Chondrocyte (in vitro differentiated cells): ENCODE data around the gene OLFML3. TPM values are rescaled to one million over a fixed set of nuclear protein-coding genes. Genes with fewer than 3 reads are reported as not detected.

Experiments
- DNase-seq: peaks from one replicate; pipeline ENCODE4 v3.0.0; 2021; ENCODE audit warnings: mixed read lengths, low spot score
- H3K27ac Mint-ChIP-seq: one replicate; pipeline ENCODE4 v1.8.0; 2021; ENCODE audit warnings: mild to moderate bottlenecking, moderate library complexity, mixed read lengths; ENCODE audit not compliant: unreplicated experiment
- H3K27me3 Mint-ChIP-seq: 2 replicates; pipeline ENCODE4 v1.8.0; 2021; ENCODE audit warnings: low read depth, mixed read lengths
- H3K36me3 Mint-ChIP-seq: 2 replicates; pipeline ENCODE4 v1.8.0; 2021; ENCODE audit warnings: low read depth, mixed read lengths
- H3K4me1 Mint-ChIP-seq: 2 replicates; pipeline ENCODE4 v1.8.0; 2021; ENCODE audit warnings: low read depth, mild to moderate bottlenecking, mixed read lengths
- H3K4me3 Mint-ChIP-seq: one replicate; pipeline ENCODE4 v1.8.0; 2021; ENCODE audit warnings: mild to moderate bottlenecking, moderate library complexity, mixed read lengths; ENCODE audit not compliant: unreplicated experiment
- H3K9me3 Mint-ChIP-seq: 2 replicates; pipeline ENCODE4 v1.8.0; 2021; ENCODE audit warnings: low read depth, mixed read lengths
- total RNA-seq: library from RNA; stranded (reverse); gene quantifications from 3 replicates; pipeline ENCODE4 v1.2.1, GENCODE V29; 2021
- TF ChIP-seq, protein P1 (sequence below): fragments of 200-600 bp; sonication (generic); IDR thresholded peaks from 2 replicates; pipeline ENCODE4 v1.5.0; 2021; ENCODE audit warnings: antibody characterized with exemption, mild to moderate bottlenecking, moderate library complexity

The OLFML3 gene
- total RNA-seq, 1 donor from 2014 or later, result 33.1 TPM

DNA sequence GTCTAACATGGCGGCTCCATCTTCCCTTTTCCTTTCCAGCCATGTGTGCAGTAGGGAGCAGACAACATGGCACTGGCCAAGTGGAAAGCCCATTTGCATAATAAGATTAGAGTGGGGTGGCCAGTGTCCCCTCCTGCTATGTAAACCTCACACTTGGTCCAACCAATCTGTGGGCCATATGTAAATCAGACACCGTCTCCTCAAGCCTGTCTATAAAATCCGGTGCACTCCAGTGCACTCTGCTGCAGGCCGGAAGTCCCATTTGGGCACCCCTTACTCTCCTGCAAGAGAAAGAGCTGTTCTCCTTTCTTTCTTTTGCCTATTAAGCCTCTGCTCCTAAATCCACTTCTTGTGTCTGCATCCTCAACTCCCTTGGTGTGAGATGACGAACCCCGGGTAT lies 44.1 kb downstream of the OLFML3 start:
- no peaks in the 10 kb centered on the region for H3K27me3 Mint-ChIP-seq
- no peak overlapping the region for H3K4me3 Mint-ChIP-seq
- peaks cover 40% of the 10 kb centered on the region for H3K4me1 Mint-ChIP-seq
- no peaks in the 10 kb centered on the region for H3K36me3 Mint-ChIP-seq
- no peak for DNase-seq
- peaks cover 8% of the 10 kb centered on the region for H3K9me3 Mint-ChIP-seq
- TF ChIP-seq, protein P1, sequence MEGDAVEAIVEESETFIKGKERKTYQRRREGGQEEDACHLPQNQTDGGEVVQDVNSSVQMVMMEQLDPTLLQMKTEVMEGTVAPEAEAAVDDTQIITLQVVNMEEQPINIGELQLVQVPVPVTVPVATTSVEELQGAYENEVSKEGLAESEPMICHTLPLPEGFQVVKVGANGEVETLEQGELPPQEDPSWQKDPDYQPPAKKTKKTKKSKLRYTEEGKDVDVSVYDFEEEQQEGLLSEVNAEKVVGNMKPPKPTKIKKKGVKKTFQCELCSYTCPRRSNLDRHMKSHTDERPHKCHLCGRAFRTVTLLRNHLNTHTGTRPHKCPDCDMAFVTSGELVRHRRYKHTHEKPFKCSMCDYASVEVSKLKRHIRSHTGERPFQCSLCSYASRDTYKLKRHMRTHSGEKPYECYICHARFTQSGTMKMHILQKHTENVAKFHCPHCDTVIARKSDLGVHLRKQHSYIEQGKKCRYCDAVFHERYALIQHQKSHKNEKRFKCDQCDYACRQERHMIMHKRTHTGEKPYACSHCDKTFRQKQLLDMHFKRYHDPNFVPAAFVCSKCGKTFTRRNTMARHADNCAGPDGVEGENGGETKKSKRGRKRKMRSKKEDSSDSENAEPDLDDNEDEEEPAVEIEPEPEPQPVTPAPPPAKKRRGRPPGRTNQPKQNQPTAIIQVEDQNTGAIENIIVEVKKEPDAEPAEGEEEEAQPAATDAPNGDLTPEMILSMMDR, result no peak
- H3K27ac Mint-ChIP-seq, result no peak overlapping the region

DNA sequence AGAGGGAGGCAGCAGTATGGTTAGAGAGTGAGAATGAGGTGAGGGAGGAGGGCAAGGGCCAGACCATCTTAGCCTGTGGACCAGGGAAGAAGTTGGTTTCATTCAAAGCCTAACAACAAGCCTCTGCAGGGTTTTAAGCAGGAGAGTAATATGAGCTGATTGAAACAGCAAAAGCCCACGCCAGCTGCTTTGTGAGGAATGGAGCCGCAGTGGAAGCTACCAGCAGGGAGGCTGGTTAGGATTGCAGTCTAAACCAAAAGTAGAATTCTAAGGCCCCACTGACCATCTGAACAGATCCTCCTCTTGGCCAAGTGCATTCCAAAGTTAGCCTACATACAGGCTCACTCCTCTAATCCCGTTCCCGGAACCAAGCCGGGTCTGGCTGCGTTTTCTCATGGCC lies 44.8 kb downstream of the OLFML3 start:
- no peak overlapping the region for H3K4me3 Mint-ChIP-seq

DNA sequence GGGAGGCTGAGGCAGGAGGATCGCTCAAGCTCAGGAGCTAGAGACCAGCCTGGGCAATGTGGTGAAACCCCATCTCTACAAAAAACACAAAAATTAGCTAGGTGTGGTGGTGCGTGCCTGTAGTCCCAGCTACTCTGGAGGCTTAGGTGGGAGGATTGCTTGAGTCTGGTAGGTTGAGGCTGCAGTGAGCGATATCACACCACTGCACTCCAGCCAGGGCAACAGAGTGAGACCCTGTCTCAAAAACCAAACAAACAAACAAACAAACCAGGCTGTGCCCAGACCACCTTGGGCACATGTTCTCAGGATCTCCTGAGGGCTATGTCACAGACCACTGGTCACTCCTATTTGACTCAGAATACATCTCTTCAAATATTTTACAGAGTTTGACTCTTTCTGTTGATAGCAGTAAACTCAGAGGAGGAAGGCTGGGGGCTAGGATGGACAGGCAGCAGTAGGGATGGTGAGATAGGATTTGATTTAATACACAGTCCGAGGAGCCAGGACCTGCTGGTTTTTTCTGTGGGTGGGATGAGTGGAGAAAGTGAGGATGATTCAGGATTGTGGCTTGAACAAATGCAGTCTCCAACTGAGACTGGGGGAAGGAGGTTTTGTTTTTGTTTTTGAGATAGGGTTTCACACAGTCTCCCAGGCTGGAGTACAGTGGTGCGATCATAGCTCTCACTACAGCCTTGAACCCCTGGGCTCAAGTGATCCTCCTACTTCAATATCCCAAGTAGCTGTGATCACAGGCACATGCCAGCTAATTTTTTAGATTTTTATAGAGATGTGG lies 46.5 kb downstream of the OLFML3 start:
- no peaks in the 10 kb centered on the region for H3K36me3 Mint-ChIP-seq
- peaks cover 40% of the 10 kb centered on the region for H3K4me1 Mint-ChIP-seq
- H3K9me3 Mint-ChIP-seq, result no peaks in the 10 kb centered on the region
- DNase-seq, result no peak
- H3K27ac Mint-ChIP-seq, result peak overlapping the region; percentile 86
- TF ChIP-seq, protein P1, result no peak
- no peak overlapping the region for H3K4me3 Mint-ChIP-seq
- no peaks in the 10 kb centered on the region for H3K27me3 Mint-ChIP-seq

More for the DNA sequence above, 44.8 kb downstream of the OLFML3 start:
- Mint-ChIP-seq H3K27me3 (no peaks in the 10 kb centered on the region), H3K4me1 (peaks cover 40% of the 10 kb centered on the region), H3K27ac (peak overlapping the region; percentile 23), H3K36me3 (no peaks in the 10 kb centered on the region), H3K9me3 (peaks cover 7% of the 10 kb centered on the region)
- TF ChIP-seq, protein P1, result no peak
- DNase-seq, result no peak

DNA sequence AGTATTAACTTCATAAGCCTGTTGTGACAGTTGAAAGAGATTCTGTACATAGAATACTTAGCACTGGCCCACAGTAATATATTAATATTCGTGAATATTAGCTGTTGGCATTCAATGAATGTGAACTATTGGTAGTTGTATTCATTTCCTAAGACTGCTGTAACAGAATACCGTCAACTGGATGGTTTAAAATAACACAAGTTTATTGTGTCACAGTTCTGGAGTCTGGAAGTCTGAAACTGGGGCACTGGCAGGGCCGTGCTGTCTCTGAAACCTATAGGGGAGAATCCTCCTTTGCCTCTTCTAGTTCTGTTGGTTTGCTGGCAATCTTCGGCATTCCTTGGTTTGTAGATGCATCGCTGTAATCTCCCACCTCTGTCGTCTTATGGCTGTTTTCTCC lies 47.5 kb downstream of the OLFML3 start:
- no peak for DNase-seq

More for the DNA sequence above, 47.5 kb downstream of the OLFML3 start:
- H3K4me3 Mint-ChIP-seq, result no peak overlapping the region
- H3K36me3 Mint-ChIP-seq, result no peaks in the 10 kb centered on the region
- peaks cover 37% of the 10 kb centered on the region for H3K4me1 Mint-ChIP-seq
- TF ChIP-seq, protein P1, result no peak
- no peaks in the 10 kb centered on the region for H3K9me3 Mint-ChIP-seq
- H3K27me3 Mint-ChIP-seq, result no peaks in the 10 kb centered on the region
- H3K27ac Mint-ChIP-seq, result peak overlapping the region; percentile 86

Other genes starting within 250 kb of the OLFML3 start
- gene PHTF1, start 220.0 kb upstream of the OLFML3 start, total RNA-seq, result 23.9 to 40.5 TPM (median 26.5 TPM) in 3 replicates
- gene RSBN1, start 167.0 kb upstream of the OLFML3 start, total RNA-seq, result 10.9 to 12.5 TPM (median 11.8 TPM) in 3 replicates
- gene PTPN22, start 107.8 kb upstream of the OLFML3 start, total RNA-seq, result not detected in 3 replicates
- 0.17 to 0.33 TPM (median 0.17 TPM) in 3 replicates for gene BCL2L15, start 91.9 kb upstream of the OLFML3 start, total RNA-seq
- gene AP4B1, start 74.7 kb upstream of the OLFML3 start, total RNA-seq, result 15.6 to 23.6 TPM (median 16.8 TPM) in 3 replicates
- 8.1 to 11.4 TPM (median 8.3 TPM) in 3 replicates for gene DCLRE1B, start 74.1 kb upstream of the OLFML3 start, total RNA-seq
- gene HIPK1, start 50.1 kb upstream of the OLFML3 start, total RNA-seq, result 57.4 to 63.4 TPM (median 60.0 TPM) in 3 replicates
- gene SYT6, start 174.4 kb downstream of the OLFML3 start, total RNA-seq, result not detected in 3 replicates